ENCODE data around the gene MDFIC.

The MDFIC gene

DNA sequence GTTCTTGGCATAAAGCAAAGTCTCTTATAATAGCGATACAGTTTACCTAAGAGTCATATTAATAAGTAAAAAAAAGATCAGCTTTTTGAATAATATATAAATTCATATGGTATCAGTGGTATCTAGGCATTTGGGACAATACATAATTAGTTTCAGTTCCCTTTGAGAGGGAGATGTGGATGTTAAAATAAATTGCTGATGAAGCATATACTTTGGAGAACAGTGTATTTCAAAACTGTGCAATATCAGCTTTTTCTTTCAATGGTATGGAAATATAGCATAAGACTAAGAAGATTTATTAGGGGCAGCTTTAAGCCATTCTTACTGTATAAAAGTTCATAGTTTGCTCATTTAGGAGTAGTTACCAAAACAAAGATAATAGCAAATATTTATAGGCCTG is 35.5 kb downstream of the MDFIC start:
- no peak for DNase-seq

DNA sequence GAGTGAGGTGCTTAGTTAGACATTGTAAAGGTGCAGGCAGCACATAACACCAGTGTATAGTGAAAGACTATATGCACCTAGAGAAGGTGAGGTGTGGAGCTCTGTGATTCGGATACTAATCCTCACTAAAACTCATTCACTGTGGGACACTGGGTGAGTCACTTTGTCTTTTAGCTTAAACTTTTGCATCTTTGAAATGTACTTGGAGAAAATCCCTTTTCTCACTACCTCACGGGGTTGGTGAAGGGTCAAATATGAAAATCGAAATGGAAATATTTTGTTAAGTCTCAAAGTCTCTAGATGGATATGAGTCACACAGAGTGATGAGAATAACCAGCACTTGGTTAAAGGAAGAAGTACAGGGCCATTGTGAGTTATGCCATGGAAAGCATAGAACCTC is 38.0 kb downstream of the MDFIC start:
- no peak for DNase-seq

DNA sequence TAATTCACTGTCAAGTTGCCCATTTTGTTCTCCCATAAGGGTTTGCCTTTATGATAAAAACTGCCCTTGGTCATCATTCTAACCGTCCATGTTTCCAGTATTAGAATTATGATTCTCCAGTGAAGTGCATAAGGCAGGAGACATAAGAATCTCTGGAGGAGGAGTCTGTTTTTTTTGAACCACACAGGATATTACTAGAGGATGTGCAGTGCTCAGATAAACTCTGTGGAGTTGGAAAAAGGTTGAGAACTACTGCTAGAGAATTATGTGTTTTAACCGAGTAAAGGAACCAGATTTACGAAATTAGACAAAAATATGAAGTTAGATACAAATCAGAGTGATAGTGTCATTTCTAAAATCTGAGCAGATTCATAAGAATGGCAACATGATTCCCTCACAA is 40.5 kb downstream of the MDFIC start:
- DNase-seq, result no peak

DNA sequence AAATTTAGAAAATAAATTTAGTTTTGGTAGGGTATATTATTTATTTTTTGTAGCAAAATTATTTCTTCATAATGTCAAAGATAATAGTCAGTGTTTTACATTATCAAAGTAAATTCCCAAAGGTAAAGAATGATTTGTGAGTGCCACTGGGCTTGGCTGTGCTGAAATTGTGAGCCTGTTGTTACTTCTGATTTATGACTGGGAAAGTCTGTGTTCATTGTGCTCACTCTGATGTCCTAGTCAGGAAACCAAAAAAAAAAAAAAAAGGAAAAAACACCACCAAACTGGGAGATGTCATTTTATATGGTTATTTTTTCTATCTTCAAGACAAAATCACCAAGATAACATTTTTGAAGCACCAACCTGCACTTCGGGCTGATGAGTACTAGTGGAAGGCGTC is 44.3 kb downstream of the MDFIC start:
- DNase-seq, result no peak

DNA sequence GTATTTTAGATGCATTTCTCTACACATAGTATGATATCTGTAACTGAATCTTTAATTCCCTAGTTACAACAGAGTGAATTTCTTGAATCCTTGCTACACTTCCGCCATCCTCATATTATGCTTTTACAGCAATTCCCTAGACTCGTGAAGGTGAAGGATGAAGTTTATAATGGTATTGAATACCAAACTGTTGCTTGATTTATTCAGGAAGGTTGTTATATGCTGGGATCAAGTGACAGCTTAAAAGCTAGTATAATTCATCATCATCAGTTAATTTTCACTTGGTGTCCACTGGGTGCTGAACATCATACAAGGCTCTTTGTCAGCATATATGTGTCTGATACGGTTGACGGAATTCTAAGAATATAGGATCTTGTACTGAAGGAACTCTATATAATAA is 47.2 kb downstream of the MDFIC start:
- no peak for DNase-seq

DNA sequence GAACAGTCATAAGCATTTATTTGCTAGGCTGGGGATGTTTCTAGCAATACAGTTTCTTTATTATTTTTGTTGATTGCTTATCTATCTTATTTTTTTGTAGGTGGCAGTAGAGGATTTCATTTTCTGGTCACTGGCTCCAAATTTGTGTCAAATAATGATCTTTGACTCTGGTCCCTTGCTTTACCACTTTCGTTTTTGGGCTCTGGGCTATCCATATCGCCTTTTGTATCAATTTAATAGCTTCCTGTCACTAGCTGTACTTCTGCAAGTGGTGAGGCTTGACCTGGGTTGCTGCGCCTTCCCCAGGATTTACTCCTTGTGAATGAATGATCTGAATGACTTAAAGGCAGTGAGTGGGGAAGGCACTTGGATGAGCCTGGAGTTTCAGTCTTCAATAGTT is 48.4 kb downstream of the MDFIC start:
- no peak for DNase-seq

DNA sequence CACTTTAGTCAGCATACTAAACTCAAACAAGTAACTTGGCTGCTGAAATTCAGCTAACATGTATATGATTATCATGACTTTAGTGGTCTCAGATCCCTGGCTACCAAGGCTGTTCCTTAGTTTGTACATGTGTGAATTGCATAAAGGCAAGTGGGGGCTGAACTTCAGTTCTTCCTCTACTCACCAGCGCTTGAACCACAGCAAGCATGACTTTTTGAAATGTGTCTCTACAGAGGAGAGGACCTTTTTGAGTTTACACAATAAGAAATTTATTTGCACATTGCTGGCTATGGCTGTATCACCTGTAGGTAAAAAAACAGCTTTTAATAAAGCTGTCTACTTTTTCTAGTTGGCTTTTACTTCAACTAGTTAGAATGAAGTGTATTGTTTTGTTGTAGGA is 48.8 kb downstream of the MDFIC start:
- no peak for DNase-seq

DNA sequence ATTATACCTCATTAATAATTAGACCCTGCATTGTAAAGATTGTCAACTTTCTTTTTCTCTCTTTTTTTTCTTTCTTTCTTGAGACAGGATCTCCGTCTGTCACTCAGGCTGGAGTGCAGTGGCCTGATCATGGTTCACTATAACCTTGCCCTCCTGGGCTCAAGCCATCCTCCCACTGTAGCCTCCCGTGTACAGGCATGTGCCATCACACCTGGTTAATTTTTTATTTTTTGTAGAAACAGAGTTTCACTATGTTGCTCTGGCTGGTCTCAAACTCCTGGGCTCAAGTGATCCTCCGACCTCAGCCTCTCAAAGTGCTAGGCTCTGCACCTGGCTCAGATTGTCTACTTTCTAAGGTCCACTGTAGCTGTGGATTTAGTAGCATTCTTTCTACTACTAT is 50.7 kb downstream of the MDFIC start:
- no peak for DNase-seq

DNA sequence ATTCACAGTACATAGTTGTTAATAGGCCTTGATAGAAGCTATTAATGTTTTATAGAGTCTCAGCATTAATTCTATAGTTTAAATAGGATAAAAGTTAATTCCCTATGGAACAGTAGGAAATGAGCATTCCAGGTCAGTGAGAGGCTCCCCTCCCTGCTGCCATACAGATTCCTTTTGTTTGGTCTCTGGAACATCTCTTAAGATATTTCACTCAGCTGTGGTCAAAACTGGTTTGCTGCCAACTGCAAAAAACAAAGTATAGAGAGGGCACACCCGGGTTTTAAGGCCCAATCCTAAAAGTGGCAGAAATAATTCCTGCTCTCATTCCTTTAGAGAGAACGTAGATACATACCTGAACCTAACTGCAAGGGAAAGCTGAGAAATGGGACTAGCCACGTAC is 51.3 kb downstream of the MDFIC start:
- no peak for DNase-seq

DNA sequence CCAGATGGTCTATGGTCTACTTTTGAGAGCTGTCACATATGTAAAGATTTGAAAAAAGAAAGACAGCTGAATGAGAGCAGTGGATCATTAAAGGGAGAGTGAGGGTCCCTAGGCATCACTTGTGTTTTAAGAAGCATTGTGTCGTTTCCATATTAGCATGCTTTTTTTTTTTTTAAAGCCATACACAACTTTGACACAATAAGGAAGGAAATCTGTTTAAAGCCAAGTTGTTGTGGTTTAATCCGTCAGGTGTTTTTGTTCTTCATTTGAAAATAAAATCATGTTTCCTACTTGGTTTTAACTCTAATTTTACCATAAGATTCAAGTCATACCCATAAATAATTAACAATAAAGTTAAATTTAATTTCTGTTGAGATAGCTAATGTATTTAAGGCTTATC is 53.5 kb downstream of the MDFIC start:
- DNase-seq, result no peak

DNA sequence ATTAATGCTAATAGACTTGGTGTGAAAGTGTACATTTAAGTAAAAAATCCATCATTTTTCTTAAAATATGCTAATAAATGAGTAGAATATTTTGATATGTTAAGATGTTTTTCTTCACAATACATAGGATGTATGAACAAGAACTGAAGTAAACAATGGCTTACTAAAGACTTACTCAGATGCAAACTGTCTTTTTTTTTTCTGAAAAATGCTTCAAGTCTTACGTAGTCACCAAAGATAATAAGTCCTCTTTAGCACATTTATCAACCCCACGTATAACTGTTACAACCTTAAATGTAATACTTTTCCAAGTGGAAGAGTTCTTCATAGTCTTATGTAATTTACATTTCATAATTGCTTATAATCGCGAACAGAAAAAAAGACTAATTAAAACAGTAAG is 54.8 kb downstream of the MDFIC start:
- DNase-seq, result no peak

DNA sequence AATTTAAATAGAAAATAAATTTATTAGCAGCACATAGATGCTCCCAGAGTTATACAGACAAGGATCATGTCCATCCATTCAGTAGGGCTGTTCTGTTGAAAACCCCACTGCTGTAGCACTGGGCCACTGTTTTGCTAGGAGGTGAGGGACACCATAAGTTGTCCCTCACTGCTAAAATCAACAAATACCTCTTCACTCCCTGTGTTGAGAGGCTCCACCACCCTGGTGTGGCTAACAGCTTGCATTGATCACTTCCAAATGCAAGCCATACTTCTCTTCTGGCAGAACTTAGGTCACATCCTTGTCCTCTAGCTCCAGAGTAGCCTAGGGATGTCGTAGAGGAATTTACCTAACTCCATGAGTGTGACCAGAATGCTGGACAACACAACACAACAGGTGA is 55.4 kb downstream of the MDFIC start:
- no peak for DNase-seq

DNA sequence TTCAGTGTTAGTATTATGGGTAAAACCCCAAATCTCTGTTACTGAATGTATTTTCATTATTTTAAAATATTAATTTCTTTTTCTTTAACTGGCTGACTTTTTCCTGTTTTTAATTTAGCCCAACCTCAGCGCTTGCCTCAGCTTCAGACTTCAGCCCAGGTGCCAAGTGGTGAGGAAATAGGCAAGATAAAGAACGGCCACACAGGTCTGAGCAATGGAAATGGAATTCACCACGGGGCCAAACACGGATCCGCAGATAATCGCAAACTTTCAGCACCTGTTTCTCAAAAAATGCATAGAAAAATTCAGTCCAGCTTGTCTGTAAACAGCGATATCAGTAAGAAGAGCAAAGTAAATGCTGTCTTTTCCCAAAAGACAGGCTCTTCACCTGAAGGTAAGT is 57.5 kb downstream of the MDFIC start:
- no peak for DNase-seq

DNA sequence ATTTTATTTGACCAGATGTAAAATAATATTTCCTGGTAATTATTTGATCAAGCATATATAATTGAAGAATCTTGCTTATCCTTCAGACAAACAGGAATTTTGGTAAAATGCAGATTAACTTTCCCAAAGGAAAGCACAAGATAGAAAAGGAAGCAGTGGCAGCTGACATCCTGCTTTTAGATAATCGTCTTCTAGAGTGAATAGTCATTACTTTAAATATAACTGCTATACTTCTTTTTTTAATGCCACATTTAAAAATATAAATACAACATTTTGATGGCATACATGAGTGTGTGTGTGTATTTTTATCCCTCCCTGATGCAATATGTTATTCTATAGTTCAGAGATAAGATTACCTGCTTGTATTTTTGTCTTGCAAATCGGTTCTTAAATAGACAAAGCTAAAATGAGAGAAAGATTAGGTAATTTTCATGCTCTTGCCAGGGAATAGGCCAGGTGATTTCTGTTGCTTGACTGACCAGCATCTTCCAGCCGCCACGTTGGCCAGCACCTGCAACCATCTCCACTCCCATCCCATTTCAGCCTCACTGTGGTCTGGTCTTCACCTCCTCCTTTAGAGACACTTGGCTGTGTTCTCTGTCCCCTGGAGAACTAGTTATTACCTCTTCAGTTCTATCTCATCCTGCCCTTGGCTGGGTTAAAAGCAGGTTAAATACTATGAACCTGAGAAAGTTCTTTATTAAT is 58.1 kb downstream of the MDFIC start:
- DNase-seq, result no peak

DNA sequence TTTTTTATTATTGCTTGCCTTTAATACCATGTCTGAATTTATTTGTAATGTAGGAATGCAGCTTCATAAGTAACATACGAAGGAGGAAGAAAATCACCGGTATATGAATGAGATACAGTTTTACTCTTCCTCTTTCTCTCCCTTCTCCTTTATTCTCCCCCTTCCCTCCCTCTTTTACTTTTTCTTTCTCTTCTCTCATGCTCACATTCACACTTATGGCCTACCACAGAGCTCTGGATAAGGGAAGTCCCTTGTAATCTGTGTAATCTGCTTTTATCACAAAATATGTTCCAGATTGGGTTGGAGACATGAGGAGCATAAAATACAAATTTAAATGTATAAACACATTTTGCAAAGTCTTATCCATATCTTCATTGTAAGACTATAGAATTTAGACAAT is 59.4 kb downstream of the MDFIC start:
- no peak for DNase-seq

DNA sequence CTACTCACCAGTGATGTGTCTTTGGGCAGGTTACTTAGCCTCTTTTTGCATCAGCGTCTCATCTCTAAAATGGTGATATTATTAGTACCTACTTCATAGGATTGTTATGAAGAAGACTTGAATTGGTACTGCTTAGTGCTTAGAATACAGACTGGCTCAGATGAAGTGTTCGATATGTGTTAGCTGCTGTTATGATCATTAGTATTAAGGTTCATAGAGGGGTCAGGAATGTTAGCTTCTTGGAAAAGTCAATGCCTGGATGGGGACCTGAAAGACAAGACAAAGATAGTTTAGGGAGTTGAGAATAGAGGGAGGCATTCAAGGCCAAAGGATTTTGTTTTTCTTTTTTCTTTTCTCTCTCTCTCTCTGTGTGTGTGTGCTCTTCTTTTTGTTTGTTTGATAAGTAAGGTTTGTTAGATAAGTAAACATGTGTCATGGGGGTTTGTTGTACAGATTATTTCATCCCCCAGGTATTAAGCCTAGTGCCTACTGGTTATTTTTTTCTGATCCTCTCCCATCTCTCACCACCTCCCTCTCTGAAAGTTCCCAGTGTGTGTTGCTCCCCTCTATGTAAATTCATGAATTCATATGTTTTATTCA is 63.3 kb downstream of the MDFIC start:
- DNase-seq, result no peak

DNA sequence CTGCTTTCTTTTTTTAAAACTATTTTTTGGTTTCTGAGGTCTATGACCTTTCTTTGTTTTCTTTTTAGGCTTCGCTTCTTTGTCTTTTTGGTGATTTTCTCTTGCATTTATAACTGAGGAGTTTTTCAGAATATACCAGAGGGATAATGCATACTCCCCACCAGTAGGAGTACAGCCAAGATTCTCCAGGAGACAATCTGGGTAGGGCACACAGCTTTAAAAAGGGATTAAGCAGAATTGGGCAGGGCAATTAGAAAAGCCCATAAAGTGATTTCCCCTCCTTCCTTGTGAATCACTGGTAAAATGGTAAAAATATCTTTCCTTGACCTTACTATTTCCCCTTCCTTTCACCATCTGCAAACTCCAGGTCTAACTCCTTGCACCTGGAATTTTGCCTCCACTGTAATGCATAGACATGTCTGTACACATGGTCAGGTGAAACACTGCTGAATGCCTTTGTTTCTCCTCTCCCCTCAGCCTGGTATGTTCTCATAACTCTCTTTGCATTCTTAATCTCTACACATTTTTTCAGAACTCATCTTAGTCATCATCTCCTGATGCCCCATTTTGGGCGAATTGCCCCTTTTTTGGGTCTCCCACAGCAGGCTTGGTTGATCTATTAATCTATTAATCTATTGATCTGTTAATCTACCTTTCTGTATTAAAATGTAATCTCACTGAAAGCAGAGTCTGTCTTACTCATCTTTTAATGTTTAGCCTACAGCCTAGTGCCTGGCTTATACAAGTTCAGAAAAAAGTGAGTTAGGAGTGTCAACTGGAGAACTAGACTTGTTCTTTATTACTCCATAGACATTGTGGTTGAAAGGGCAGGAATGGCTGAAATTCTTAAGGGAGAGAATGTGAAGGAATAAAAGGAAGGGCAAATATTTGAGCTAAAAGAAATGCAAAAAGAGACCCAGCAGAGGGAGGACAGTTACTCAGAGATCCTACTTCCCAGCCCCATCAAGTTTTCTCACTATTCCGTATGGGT is 64.6 kb downstream of the MDFIC start:
- DNase-seq, result no peak

DNA sequence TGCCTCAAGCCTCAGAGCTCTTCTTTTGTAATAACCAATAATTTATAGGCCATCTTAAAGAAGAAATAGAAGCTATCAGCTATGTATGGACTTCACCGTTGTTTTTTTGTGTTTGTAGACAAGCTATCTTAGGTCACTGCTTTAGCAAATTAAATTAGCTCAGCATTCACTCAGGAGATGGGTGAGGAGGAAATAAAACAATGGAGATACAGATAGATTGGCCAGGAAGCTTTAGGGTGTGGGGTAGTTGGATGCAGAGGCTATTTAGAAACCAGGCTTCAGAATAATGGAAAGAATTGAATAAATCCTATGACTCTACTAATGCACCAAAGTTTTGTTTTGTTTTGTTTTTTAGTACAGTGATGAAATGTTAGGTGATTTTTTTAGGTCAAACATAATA is 66.1 kb downstream of the MDFIC start:
- DNase-seq, result no peak

DNA sequence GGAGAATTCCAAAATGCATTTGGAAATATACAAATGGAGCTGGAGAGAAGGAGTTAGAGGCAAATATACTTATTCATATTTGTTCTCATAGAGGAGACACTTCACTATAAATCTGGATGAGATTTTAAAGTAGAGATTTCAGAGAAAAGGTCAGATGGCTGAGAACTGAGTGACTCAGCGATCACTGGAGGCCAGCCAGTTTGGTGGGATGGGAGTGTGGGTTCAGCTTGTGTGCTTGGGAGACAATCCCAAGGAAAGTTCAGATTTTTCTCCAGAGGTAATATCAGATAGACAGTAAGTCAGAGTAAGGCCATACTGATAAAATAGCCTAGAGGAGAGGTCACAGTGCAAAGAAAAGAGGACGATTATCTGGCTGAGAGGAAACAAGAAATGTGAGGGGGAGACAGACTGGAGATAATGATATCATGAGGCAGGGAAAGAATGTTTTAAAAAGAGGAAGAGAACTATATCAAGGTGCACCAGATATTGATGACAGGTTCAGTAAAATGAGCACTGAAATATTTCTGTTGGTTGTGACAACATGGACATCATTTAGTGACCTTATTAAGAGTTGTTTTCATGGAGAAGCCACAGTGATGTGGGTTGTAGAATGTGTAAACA is 67.0 kb downstream of the MDFIC start:
- DNase-seq, result peak in 1 of 2 experiments; percentile 39

DNA sequence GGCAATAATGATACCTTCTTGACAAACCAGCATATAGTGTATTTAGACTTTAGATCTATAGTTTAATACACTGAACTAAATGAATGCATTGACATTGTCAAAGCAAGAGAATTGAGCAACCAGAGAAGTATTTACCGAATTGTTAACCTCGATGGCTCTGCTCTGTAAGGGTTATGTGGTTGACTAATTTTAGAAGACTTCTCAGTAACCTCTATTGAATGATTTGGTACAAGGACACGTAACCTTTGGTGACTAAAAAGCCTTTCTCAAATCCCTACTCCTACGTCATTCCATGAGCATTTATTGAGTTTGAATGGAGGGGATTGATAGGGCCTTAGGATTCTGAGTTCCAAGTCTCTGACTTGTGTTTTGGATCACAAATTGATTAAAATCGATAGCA is 67.6 kb downstream of the MDFIC start:
- no peak for DNase-seq

DNA sequence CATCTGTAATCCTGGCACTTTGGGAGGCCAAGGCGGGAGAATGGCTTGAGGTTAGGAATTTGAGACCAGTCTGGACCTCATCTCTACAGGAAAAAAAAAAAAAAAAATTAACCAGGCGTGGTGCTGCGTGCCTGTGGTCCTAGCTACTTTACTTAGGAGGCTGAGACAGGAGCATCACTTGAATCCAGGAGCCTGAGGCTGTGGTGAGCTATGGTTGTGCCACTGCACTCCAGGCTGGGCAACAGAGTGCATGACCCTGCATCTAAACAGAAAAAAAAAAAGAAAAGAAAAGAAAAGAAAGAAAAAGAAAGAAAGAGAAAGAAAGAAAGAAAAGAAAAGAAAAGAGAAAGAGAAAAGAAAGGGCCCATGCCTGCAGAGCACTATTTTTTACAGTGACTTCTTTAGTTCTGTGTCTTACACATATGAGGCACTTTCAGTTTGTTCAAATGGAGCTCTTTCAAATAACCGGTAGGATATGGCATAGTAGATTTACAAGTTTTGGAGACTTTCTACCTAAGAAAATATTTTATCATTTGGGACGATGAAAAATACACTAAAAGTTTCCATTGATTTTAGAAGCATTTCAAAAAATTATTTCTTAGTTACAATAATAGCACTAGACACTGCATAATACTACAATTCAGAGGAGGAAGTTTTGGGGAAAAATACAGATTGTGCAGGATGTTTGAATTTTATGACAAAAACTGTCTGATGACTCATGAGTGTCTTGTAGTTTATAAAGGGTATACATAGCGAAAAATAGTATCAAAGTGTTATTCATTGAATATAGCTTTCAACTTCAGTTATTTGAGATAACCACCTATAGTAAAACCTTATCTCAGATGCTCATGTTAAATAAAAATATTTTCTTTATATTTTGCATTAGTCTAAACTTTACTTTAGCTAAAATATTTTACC is 75.9 kb downstream of the MDFIC start:
- no peak for DNase-seq

DNA sequence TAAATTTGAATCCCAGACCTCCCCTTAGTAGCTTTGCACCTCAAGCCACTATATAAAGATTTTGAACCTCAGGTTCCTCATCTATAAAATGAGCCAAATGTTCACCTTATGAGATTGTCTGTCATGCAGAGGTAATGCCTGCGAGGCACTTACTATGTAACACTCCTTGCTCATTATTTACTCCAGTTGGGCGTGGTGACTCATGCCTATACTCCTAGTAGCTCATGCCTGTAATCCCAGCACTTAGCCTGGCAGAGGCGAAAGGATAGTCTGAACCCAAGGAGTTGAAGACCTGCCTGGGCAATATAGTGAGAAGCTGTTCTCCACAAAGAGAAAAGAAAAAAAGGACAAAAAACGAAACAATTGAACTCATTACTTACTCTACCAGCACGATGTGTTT is 82.2 kb downstream of the MDFIC start:
- DNase-seq, result no peak
